ENCODE data around the gene RRAGC.
"Not testable (repeated sequence)": the region's sequence is repeated elsewhere in the genome, so short reads cannot be mapped to it uniquely, and the experiment has no call there.

Gene RRAGC

DNA sequence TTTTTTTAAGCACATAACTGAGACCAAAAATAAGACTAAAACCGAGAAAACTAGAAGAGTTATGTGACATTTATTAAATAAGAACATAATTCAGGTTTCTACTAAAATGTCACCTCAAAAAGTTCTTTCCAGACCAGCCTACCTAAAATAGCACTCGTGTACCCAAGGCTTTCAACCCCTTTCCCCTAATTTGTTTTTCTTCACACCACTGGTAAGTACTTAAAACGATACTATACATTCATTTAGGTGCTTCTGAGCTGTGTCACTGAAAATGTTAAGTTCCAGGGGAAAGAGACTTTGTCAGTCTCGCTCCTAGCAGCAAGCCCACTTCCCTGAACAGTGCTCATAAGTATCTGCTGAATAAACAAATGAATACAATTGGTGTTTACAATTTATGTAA, 6.8 kb downstream of the RRAGC start:
- no peak for DNase-seq

GRCh38 chr1:38848071-38848470, 11.5 kb downstream of the RRAGC start:
- DNase-seq: no peak

GRCh38 chr1:38846210-38846609, 13.4 kb downstream of the RRAGC start:
- DNase-seq: no peak

GRCh38 chr1:38845088-38845487, 14.5 kb downstream of the RRAGC start:
- DNase-seq: not testable (repeated sequence)

- DNase-seq: no peak
Measured at GRCh38 chr1:38840281-38840680, 19.3 kb downstream of the RRAGC start.

GRCh38 chr1:38839363-38839762, 20.2 kb downstream of the RRAGC start:
- DNase-seq: no peak

DNA sequence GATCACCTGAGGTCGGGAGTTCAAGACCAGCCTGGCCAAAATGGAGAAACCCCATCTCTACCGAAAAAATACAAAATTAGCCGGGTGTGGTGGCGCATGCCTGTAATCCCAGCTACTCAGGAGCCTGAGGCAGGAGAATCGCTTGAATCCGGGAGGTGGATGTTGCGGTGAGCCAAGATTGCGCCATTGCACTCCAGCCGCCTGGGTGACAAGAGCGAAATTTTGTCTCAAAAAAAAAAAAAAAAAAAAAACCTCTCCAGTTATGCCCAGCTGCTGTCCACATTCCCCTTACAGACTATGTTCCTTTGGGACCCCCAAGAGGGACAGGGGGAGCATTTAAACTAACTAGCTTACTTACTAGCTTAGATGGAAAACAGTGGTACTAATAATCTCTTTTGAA, 23.3 kb downstream of the RRAGC start:
- not testable (repeated sequence) for DNase-seq

DNA sequence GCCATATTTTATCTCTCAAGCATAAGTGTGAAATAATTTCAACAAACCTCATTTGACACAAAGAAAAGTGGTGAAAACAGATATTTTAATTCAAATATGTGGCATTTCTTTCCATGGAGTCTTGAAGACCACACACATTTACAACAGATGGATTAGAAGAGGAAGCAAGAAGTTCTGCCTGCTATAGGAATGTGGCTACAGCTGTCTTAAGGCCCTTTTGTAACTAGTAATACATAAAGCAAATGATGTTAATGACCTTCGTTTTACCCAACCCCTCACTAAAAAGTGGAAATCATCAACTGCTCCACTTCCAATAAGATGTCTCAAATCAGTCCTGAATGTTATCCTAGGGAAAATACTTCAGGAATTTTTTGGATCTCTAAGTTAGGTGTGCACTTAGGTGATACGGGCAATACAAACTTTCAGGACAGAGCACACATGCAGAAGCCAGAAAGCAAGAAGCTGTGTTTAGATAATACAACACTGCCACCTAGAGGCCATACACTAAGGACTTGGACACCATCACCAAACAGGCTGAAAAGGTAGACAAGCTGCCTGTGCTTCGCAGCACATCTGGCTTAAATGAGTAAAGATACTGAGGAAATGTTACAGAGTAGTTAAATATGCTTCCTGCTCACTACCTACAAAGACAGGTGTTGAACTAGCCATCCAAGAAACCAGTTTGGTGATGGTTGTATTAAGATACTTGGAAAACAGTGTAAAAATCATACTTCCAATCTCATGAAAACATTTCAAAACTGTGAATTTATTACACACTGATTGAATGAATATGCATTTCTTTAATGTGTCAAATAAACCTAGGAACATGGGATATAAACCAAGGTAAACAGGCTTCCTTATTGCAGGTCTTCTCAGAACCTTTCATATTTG, 24.4 kb downstream of the RRAGC start:
- DNase-seq: peak; percentile 77

GRCh38 chr1:38834221-38834782, 25.3 kb downstream of the RRAGC start:
- no peak for DNase-seq

DNA sequence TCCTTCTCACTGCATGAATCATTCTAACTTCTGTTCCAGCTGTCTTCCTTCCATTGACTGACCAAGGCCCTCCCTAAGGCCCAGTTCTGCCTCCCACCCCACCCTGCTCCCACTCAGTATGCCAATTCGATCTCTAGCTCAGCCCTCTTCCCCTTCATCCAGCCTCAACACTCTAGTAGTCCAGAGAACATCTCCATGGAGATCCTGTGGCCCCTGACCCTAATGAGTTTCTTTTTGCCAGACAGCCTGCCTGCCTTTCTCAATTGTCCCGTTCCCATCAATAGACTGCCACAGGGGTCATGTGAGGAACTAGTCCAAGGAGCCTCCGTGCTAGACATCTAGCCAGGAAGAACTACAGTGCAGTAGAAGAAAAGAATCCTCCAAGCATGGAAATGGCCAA, 26.4 kb downstream of the RRAGC start:
- no peak for DNase-seq

GRCh38 chr1:38832370-38832734, 27.2 kb downstream of the RRAGC start:
- DNase-seq: no peak

- no peak for DNase-seq
Measured at GRCh38 chr1:38831731-38832369, 27.7 kb downstream of the RRAGC start.

GRCh38 chr1:38829368-38829767, 30.2 kb downstream of the RRAGC start:
- DNase-seq: no peak

DNA sequence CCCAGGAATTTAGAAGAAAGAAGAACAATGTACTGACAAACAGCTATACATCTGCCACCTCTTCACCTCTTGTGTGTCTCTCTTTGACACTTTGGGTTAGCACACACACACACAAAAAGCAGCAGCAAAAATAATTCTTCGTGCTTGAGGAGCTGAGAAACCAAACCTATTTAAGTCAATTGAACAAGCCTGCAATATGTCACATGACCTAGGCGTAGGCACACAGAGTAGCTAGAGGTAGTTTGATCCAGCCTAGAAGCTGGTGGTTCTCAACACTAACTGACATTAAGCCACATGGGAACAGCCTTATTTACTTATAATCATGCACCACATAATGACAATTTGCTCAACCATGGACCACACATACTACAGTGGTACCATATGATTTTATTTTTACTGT, 32.3 kb downstream of the RRAGC start:
- DNase-seq: peak; percentile 13

GRCh38 chr1:38826886-38827285, 32.7 kb downstream of the RRAGC start:
- DNase-seq: no peak

DNA sequence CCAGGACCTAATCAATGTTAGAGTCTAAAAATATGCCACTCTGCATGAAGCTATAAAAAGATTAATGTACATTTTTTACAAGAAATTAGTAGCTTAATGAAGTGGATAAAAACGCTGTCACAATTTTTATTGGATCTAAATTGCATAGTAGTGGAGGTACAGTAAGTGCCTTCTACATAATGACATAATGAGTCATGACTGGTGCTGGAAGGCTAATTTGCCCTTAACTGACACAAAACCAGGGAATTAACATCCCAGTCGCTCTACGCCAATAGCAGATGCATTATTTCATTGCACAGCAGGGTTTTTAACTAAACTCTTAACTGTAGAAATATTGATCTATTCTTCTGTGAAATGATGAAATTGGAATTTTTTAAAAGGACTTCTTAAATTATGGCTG, 33.3 kb downstream of the RRAGC start:
- DNase-seq: peak; percentile 74

DNA sequence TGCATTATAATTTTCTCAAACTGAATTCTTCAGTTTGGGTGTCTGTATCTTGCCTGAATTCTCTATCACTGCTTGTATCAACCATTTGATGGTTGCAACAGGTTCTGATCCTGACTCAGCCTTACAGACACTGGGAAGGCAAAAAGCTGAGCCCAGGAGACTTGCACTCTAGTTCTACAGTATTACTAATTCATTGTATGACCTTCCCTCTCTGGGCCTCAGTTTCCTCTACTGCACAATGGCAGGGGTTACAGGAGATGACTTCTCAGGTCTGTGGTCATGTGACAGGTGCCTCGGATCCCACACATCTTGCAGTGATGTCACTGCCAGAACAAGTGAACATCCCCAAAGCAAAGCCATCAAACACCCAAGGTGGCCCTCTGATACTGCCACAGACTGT, 38.7 kb downstream of the RRAGC start:
- DNase-seq: no peak

DNA sequence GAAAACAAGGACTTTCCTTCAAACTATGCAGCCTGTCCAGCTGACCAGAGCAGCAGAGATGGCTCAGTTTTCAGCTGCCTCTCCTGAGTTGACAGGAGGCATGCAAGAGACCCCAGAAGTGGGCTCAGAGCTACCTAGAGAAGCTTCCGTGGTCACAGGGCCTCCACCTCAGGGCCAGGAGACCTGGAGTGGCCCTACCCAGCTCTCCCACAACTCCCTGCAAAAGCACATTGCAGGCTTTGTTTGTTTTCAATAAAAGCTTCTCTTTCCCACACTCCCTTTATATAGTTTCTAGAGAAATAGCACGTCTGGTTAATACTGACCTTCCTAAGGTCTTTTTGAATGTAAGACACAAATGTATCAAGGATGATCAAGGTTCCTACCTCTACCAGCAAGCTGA, 40.1 kb downstream of the RRAGC start:
- DNase-seq: no peak

- DNase-seq: no peak
Measured at GRCh38 chr1:38819040-38819439, 40.5 kb downstream of the RRAGC start.

GRCh38 chr1:38818175-38818976, 41.2 kb downstream of the RRAGC start:
- DNase-seq: peak; percentile 57

DNA sequence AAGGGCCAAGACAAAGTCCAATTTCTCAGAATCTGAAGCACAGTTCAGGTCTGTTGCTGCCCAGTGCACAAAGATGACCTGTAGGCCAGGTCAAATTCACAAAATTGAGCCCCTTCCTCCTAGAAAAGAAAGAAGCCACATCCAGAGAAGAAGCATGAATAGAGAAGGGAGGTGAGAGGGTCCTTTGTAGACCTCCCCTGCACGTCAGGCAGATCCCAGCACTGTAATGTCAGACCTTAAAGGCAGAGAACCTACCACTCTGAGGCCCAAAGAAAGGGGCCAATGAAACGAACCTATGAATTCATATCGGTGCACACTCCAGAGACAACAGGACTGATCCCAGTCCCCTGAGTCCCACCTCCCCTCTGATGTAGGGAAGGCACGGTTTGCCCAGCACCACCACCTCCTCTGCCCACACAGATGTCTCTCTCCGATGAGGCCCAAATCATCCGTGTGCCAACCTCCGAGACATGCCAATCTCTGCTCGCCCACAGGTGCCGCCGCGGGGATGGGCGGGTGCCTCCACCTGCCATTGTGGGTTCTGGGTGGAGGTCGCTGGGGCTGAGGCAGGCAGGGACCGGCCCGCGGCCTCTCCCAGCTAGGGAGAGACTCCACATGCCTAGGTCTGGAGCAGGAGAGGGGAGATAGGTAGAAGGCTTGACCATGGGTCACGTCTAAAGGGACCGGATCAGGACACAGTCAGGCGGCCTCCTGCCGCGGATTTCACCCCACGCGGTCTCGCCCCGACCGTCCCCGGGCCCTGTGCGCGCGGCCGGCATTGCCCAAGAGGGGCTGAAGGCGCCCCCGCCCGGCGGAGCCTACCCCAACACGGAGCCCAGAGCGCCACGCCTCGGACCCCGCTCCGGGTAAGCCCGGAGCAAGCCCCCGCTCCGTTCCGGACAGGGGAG, 42.1 kb downstream of the RRAGC start:
- no peak for DNase-seq

Measured in NCI-H69 (cell line).